Measurements from ENCODE around the gene PRPF39. TPM values are rescaled to one million over a fixed set of nuclear protein-coding genes. Genes with fewer than 3 reads are reported as not detected.

The PRPF39 gene
- total and polyA plus RNA-seq, 2 of the 13 experiments (the other 11 are each of a cell fraction or from before 2014, with no cell fraction given): 44.2 to 65.0 TPM

GRCh38 chr14:45083976-45084722, at the start of gene PRPF39 (continued):
- no peak for TF ChIP-seq ZBTB25 (CRISPR knock-in tag; IDR thresholded peaks at IDR 0.05)
- peak; percentile 64; the same call in 1 of the 3 replicates for TF ChIP-seq MXI1 (IDR thresholded peaks at IDR 0.05; ENCODE audit: borderline replicate concordance, low read depth, low read length)
- no peak for TF ChIP-seq TEAD2 (CRISPR knock-in tag; IDR thresholded peaks at IDR 0.05)
- TF ChIP-seq PBX2 (CRISPR knock-in tag; IDR thresholded peaks at IDR 0.05): no peak
- TF ChIP-seq ZNF20 (CRISPR knock-in tag; IDR thresholded peaks at IDR 0.05): no peak
- no peak for TF ChIP-seq ZNF598 (CRISPR knock-in tag; IDR thresholded peaks at IDR 0.05; ENCODE audit: borderline replicate concordance)
- TF ChIP-seq DBP (CRISPR knock-in tag; IDR thresholded peaks at IDR 0.05; ENCODE audit: not compliant biosample characterization): no peak
- TF ChIP-seq AGO1 (IDR thresholded peaks at IDR 0.05; ENCODE audit: low read depth, low read length, poor library complexity, severe bottlenecking): no peak
- no peak for TF ChIP-seq ETS1 (CRISPR knock-in tag; IDR thresholded peaks at IDR 0.05)
- TF ChIP-seq KDM6A (CRISPR knock-in tag; IDR thresholded peaks at IDR 0.05; ENCODE audit: low read depth): no peak
- no peak for TF ChIP-seq NBN (conservative IDR thresholded peaks at IDR 0.05)
- TF ChIP-seq ATF3 (CRISPR knock-in tag; IDR thresholded peaks at IDR 0.05): no peak
- peak; percentile 20; the same call in 1 of the 2 replicates for TF ChIP-seq RXRB (CRISPR knock-in tag; IDR thresholded peaks at IDR 0.05; ENCODE audit: borderline replicate concordance)
- TF ChIP-seq ZKSCAN1 (IDR thresholded peaks at IDR 0.05; ENCODE audit: low read length): no peak
- no peak for TF ChIP-seq MEIS1 (CRISPR knock-in tag; IDR thresholded peaks at IDR 0.05; ENCODE audit: borderline replicate concordance)
- no peak for TF ChIP-seq ZFYVE20 (CRISPR knock-in tag; IDR thresholded peaks at IDR 0.05; ENCODE audit: borderline replicate concordance, low read depth)
- no peak for TF ChIP-seq ZNF30 (CRISPR knock-in tag; IDR thresholded peaks at IDR 0.05)
- no peak for TF ChIP-seq ZBTB7B (CRISPR knock-in tag; IDR thresholded peaks at IDR 0.05)
- TF ChIP-seq AFF4 (CRISPR knock-in tag; IDR thresholded peaks at IDR 0.05): no peak
- TF ChIP-seq ZNF274 (CRISPR knock-in tag; IDR thresholded peaks at IDR 0.05): peak; percentile 42; the same call in 1 of the 2 replicates
- peak; percentile 82; the same call in 1 of the 2 replicates for TF ChIP-seq KDM5B (CRISPR knock-in tag; IDR thresholded peaks at IDR 0.05; ENCODE audit: borderline replicate concordance)
- no peak for TF ChIP-seq REXO4 (CRISPR knock-in tag; IDR thresholded peaks at IDR 0.05; ENCODE audit: borderline replicate concordance)

All from HepG2 (cell line).